B cell (primary cell): Measurements from ENCODE around the gene VSTM2B.
"Not testable (repeated sequence)": the region's sequence is repeated elsewhere in the genome, so short reads cannot be mapped to it uniquely, and the experiment has no call there.

Source experiments
- EZH2 ChIP-seq: IDR thresholded peaks from 2 replicates; pipeline ENCODE4 v1.6.1; 2012; ENCODE audit warnings: borderline replicate concordance, low read depth, mild to moderate bottlenecking, moderate library complexity, low read length; ENCODE audit not compliant: insufficient read depth, poor library complexity, severe bottlenecking
- TF ChIP-seq, protein P1 (sequence below): fragments of 200-600 bp; IDR thresholded peaks from one replicate; pipeline ENCODE4 v1.8.0; 2022; ENCODE audit warnings: antibody characterized with exemption, mild to moderate bottlenecking

DNA sequence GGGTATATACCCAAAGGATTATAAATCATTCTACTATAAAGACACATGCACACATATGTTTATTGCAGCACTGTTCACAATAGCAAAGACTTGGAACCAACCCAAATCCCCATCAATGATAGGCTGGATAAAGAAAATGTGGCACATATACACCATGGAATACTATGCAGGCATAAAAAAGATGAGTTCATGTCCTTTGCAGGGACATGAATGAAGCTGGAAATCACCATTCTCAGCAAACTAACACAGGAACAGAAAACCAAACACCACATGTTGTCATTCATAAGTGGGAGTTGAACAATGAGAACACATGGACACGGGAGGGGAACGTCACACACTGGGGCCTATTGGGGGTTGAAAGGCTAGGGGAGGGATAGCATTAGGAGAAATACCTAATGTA is 33.3 kb downstream of the VSTM2B start:
- TF ChIP-seq, protein P1, sequence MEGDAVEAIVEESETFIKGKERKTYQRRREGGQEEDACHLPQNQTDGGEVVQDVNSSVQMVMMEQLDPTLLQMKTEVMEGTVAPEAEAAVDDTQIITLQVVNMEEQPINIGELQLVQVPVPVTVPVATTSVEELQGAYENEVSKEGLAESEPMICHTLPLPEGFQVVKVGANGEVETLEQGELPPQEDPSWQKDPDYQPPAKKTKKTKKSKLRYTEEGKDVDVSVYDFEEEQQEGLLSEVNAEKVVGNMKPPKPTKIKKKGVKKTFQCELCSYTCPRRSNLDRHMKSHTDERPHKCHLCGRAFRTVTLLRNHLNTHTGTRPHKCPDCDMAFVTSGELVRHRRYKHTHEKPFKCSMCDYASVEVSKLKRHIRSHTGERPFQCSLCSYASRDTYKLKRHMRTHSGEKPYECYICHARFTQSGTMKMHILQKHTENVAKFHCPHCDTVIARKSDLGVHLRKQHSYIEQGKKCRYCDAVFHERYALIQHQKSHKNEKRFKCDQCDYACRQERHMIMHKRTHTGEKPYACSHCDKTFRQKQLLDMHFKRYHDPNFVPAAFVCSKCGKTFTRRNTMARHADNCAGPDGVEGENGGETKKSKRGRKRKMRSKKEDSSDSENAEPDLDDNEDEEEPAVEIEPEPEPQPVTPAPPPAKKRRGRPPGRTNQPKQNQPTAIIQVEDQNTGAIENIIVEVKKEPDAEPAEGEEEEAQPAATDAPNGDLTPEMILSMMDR = not testable (repeated sequence)
- not testable (repeated sequence) for TF ChIP-seq EZH2
